Measurements from ENCODE around the gene FBXO28. TPM values are rescaled to one million over a fixed set of nuclear protein-coding genes. Genes with fewer than 3 reads are reported as not detected.

FBXO28 gene
- total and polyA plus RNA-seq, 2 donors (not counting 3 experiments of a cell fraction or from before 2014, with no cell fraction given), result 8.9 to 32.6 TPM

DNA sequence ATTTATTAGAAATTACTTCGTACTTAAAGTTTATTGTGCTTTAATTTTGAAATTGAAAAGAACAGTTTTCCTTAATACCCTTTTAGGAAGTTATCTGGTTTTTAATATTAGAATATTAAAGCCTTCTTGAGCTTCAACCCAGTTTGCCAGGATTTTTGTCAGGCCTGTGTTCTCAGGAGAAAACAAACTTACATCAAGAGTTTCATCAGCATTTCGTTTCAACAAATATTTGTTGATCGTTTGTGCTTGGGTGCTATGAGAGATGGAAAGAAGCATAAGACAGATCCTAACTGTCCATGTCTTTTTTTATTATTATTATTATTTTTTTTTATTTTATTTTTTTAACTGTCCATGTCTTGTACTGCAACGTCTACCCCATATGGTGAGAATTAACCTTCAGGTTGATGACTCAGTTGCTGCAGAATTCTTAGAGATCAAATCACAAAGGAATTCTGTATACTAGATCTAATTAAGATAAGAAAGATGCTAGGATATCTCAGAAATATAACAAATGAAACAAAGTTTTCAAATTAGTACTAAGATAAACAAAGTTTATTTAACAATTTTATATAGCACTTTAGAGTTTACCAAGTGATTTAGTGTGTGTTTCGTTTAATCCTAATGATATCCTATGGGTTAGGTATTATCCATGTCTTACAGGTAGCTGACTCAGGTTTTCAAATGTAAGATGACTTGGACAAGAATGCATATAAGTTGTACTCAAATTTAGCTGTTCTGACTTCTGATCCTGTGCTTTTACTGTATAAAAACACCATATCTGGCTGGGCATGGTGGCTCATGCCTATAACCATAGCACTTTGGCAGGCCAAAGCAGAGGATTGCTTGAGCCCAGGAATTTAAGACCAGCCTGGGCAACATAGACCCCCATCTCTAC, 14.3 kb downstream of the FBXO28 start:
- H3K27ac ChIP-seq (ENCODE audit: insufficient read depth, low read depth, low read length), result no peak overlapping the region
- POLR2A ChIA-PET, result no interaction called here
- no peak overlapping the region for H3K4me2 ChIP-seq (ENCODE audit: insufficient read depth, low read length)

More for the DNA sequence above, 14.3 kb downstream of the FBXO28 start:
- Histone ChIP-seq H2AFZ (ENCODE audit: low read depth, low read length) (no peak overlapping the region), H3K79me2 (ENCODE audit: control insufficient read depth, insufficient read depth, low read length) (peaks cover 63% of the 10 kb centered on the region), H3K9me1 (replicated peaks; ENCODE audit: control insufficient read depth, extremely low read depth, insufficient read depth, low read length) (no peaks in the 10 kb centered on the region), H3K9ac (replicated peaks; ENCODE audit: extremely low read depth, insufficient read depth, low read length) (no peak overlapping the region), H3K36me3 (ENCODE audit: control insufficient read depth in 2 of 2, extremely low read depth in 1 of 2, insufficient read depth in 2 of 2, low read length in 2 of 2) (peaks cover 5 to 13% of the 10 kb centered on the region in 2 experiments), H3K9me3 (replicated peaks; ENCODE audit: control insufficient read depth, insufficient read depth, low read length) (peaks cover 2% of the 10 kb centered on the region), H4K20me1 (replicated peaks; ENCODE audit: control insufficient read depth, extremely low read depth, insufficient read depth, low read length) (peaks cover 4% of the 10 kb centered on the region), H3K4me3 (replicated peaks in 1 of 3; ENCODE audit: insufficient read depth in 1 of 3, low read depth in 1 of 3, low read length in 3 of 3) (no peak overlapping the region), H3K27me3 (ENCODE audit: control insufficient read depth in 2 of 2, insufficient read depth in 2 of 2, low read length in 2 of 2) (no peaks in the 10 kb centered on the region), H3K4me1 (ENCODE audit: control insufficient read depth, extremely low read depth, insufficient read depth, low read length) (peaks cover 3% of the 10 kb centered on the region)
- CTCF ChIA-PET, result interaction anchor here (1.2 to 1.6 kb wide), 3 partner anchors 12 to 65 kb away, joined by 3 to 7 read pairs (median 3); no protein-coding TSS in a partner anchor
- DNase-seq (ENCODE audit: low read depth, low spot score) (no peak), FAIRE-seq (no peak)
- no TSS peak for BruUV-seq (replicated peaks)
- dilution Hi-C loops (cut with MboI; ENCODE audit: extremely low pct_ligation_motif_present, low sequenced_read_pairs) (no loop called here), intact Hi-C loops (cut with micrococcal nuclease) (no loop called here)
- TF ChIP-seq, protein P1, sequence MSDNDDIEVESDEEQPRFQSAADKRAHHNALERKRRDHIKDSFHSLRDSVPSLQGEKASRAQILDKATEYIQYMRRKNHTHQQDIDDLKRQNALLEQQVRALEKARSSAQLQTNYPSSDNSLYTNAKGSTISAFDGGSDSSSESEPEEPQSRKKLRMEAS (IDR thresholded peaks at IDR 0.05; ENCODE audit: insufficient read depth, insufficient read length), result no peak
- TF ChIP-seq POLR2A (IDR thresholded peaks at IDR 0.05; ENCODE audit: low read depth, low read length) (no peak), EZH2 (IDR thresholded peaks at IDR 0.05; ENCODE audit: borderline replicate concordance, low read depth, low read length, severe bottlenecking) (no peak), CTCF (IDR thresholded peaks at IDR 0.05; ENCODE audit: extremely low read depth in 1 of 2, insufficient read depth in 1 of 2, low read depth in 1 of 2, low read length in 2 of 2) (no peak), JUN (IDR thresholded peaks at IDR 0.05; ENCODE audit: borderline replicate concordance, insufficient read depth, insufficient read length, low read depth) (no peak), MYC (IDR thresholded peaks at IDR 0.05; ENCODE audit: low read depth, low read length) (no peak), GATA2 (IDR thresholded peaks at IDR 0.05; ENCODE audit: insufficient read depth, insufficient read length, low read depth, low read length) (no peak), POLR2AphosphoS5 (IDR thresholded peaks at IDR 0.05; ENCODE audit: insufficient read depth, low read depth, low read length) (no peak), FOS (IDR thresholded peaks at IDR 0.05; ENCODE audit: borderline replicate concordance, insufficient read depth, low read length) (no peak)

Measured in endothelial cell of umbilical vein (primary cell).